ENCODE measurements around the gene SPSB1. TPM values are rescaled to one million over a fixed set of nuclear protein-coding genes. Genes with fewer than 3 reads are reported as not detected.

The SPSB1 gene
- total RNA-seq, 6 experiments from 2014 or later, result 5.9 to 10.4 (median 8.6) TPM

DNA sequence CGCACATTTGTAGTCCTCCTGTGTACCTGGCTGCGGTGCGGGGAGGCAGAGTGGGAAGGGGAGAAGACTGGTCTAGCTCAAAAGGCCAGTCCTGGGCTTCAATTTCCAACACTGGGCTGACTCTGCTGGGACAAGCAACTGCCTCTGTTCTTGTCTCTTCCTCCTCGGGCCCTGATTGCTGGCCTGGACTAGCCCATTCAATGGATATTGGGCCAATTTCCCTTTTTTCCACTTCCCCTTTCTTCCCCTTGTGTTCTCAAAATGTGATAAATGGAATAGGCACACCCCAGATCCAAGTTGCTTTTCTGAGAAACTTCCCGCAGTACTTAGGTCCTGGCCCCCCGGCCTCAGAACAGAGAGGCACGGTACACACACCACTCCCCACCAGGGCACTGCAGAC, 48.2 kb downstream of the SPSB1 start:
- H3K9me3 Mint-ChIP-seq, result no peaks in the 10 kb centered on the region
- DNase-seq, result no peak
- H3K27ac Mint-ChIP-seq, result no peak overlapping the region
- no peak overlapping the region for H3K4me3 Mint-ChIP-seq
- H3K36me3 Mint-ChIP-seq (ENCODE audit: low read depth), result peaks cover 8% of the 10 kb centered on the region
- no peak for TF ChIP-seq CTCF (IDR thresholded peaks at IDR 0.05)
- peaks cover 5% of the 10 kb centered on the region; the same call in 1 of the 2 replicates for H3K4me1 Mint-ChIP-seq (ENCODE audit: low read depth)
- no peaks in the 10 kb centered on the region; the same call in 1 of the 2 replicates for H3K27me3 Mint-ChIP-seq (ENCODE audit: insufficient read depth)

DNA sequence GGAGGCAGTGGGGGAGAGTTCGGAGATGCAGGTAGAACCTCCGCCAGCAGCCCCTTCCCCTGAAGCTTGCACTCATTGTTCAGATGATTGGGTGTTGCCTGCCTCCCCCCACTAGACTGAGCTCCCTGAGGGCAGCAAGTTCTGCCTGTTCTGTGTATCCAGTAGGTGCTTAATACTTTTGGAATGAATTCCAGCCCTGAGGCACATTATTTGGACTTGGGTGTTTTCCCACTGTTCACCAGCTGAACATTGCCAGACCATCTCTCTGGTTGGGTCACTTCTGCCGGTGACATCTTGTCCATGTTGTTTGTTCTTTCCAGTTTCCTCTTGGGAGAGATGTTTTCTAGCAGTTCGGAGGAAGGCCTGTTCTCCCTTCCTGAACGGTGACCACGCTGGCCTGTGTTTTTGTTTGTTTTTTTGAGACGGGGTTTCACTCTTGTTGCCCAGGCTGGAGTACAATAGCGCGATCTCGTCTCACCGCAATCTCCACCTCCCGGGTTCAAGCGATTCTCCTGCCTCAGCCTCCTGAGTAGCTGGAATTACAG, 48.7 kb downstream of the SPSB1 start:
- peaks cover 5% of the 10 kb centered on the region; the same call in 1 of the 2 replicates for H3K4me1 Mint-ChIP-seq (ENCODE audit: low read depth)
- H3K27ac Mint-ChIP-seq, result no peak overlapping the region
- peaks cover 8% of the 10 kb centered on the region for H3K36me3 Mint-ChIP-seq (ENCODE audit: low read depth)
- no peak for DNase-seq
- no peaks in the 10 kb centered on the region; the same call in 1 of the 2 replicates for H3K27me3 Mint-ChIP-seq (ENCODE audit: insufficient read depth)
- no peak for TF ChIP-seq CTCF (IDR thresholded peaks at IDR 0.05)
- H3K4me3 Mint-ChIP-seq, result no peak overlapping the region
- no peaks in the 10 kb centered on the region for H3K9me3 Mint-ChIP-seq

GRCh38 chr1:9343269-9343668, 50.6 kb downstream of the SPSB1 start:
- DNase-seq, result no peak
- Mint-ChIP-seq H3K27me3 (ENCODE audit: insufficient read depth) (no peaks in the 10 kb centered on the region; the same call in none of the 2 replicates), H3K9me3 (no peaks in the 10 kb centered on the region), H3K4me1 (ENCODE audit: low read depth) (peaks cover 5% of the 10 kb centered on the region; the same call in 1 of the 2 replicates), H3K27ac (no peak overlapping the region), H3K4me3 (no peak overlapping the region), H3K36me3 (ENCODE audit: low read depth) (peaks cover 8% of the 10 kb centered on the region)
- no peak for TF ChIP-seq CTCF (IDR thresholded peaks at IDR 0.05)

GRCh38 chr1:9344426-9345200, 51.9 kb downstream of the SPSB1 start:
- H3K4me1 Mint-ChIP-seq (ENCODE audit: low read depth), result peaks cover 11% of the 10 kb centered on the region
- peaks cover 8% of the 10 kb centered on the region for H3K36me3 Mint-ChIP-seq (ENCODE audit: low read depth)
- H3K4me3 Mint-ChIP-seq, result no peak overlapping the region
- H3K27me3 Mint-ChIP-seq (ENCODE audit: insufficient read depth), result no peaks in the 10 kb centered on the region; the same call in none of the 2 replicates
- no peak for TF ChIP-seq CTCF (IDR thresholded peaks at IDR 0.05)
- DNase-seq, result no peak
- H3K9me3 Mint-ChIP-seq, result no peaks in the 10 kb centered on the region
- no peak overlapping the region for H3K27ac Mint-ChIP-seq

DNA sequence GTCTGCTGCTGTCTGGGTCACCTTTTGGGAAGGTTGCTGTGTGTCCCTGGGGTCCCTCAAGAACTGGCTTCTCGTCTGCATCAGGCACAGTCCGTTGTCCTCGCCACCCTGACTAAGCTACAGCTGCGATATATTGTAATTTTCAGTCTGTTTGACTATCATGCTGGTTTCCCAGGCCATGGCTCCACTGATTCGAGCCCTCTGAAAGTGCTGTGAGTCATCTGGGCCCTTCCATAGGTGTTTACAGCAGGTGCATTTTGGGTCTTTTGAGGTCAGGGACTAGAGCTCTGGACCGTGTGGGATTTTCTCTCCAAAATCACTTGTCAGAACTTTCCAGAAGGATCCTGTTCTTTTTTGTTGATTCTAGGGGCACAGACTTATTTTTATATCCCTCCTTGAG, 52.8 kb downstream of the SPSB1 start:
- Mint-ChIP-seq H3K36me3 (ENCODE audit: low read depth) (peaks cover 8% of the 10 kb centered on the region), H3K27me3 (ENCODE audit: insufficient read depth) (no peaks in the 10 kb centered on the region; the same call in none of the 2 replicates), H3K4me1 (ENCODE audit: low read depth) (peaks cover 20% of the 10 kb centered on the region), H3K4me3 (no peak overlapping the region), H3K27ac (no peak overlapping the region), H3K9me3 (no peaks in the 10 kb centered on the region)
- no peak for DNase-seq
- no peak for TF ChIP-seq CTCF (IDR thresholded peaks at IDR 0.05)

Measured in HFFc6 (cell line).